ENCODE results near the gene MIEF2.

DNA sequence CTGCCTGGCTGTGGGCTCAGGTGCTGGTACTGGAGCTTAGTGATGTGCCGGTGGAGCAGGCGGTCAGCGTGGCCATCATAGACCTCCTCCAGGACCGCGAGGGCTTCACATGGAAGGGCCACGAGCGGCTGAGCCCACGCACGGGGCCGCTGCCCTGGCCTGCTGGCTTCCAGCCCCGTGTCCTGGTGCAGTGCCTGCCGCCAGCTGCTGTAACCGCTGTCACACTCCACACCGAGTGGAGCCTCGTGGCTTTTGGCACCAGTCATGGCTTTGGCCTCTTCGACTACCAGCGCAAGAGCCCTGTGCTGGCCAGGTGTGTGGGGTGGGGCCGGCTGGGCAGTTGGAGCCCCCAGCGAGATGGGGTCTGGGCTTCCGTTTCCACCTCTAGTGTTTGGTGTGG lies 23.0 kb upstream of the MIEF2 start:
- TF ChIP-seq, protein P1, sequence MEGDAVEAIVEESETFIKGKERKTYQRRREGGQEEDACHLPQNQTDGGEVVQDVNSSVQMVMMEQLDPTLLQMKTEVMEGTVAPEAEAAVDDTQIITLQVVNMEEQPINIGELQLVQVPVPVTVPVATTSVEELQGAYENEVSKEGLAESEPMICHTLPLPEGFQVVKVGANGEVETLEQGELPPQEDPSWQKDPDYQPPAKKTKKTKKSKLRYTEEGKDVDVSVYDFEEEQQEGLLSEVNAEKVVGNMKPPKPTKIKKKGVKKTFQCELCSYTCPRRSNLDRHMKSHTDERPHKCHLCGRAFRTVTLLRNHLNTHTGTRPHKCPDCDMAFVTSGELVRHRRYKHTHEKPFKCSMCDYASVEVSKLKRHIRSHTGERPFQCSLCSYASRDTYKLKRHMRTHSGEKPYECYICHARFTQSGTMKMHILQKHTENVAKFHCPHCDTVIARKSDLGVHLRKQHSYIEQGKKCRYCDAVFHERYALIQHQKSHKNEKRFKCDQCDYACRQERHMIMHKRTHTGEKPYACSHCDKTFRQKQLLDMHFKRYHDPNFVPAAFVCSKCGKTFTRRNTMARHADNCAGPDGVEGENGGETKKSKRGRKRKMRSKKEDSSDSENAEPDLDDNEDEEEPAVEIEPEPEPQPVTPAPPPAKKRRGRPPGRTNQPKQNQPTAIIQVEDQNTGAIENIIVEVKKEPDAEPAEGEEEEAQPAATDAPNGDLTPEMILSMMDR (conservative IDR thresholded peaks at IDR 0.05), result no peak
- TF ChIP-seq EZH2 (IDR thresholded peaks at IDR 0.05; ENCODE audit: low read depth), result no peak
